ENCODE measurements around the gene DPYSL4.

DPYSL4 gene

GRCh38 chr10:132162590-132163277, 24.0 kb upstream of the DPYSL4 start:
- DNase-seq = no peak

DNA sequence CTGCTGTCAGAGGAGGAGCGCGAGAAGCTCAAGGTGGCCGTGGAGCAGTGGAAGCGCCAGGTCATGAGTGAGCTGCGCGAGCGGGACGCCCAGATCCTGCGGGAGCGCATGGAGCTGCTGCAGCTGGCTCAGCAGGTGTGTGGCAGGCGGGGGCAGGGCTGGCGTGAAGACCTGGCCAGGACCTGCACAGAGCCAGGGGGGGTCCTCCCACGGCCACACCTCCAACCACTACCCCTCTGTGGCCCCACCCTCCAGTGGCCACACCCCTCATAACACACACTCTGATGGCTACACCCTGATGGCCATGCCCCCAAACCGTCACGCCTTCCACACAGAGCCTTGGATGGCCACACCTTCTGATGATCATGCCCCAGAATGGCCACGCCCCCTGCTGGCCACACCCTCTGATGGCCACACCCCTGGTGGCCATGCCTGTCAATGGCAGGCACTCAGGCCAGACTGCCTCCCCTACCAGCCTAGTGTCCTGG, 23.4 kb upstream of the DPYSL4 start:
- DNase-seq = peak in 2 of 56 donors; percentile 37 to 51

DNA sequence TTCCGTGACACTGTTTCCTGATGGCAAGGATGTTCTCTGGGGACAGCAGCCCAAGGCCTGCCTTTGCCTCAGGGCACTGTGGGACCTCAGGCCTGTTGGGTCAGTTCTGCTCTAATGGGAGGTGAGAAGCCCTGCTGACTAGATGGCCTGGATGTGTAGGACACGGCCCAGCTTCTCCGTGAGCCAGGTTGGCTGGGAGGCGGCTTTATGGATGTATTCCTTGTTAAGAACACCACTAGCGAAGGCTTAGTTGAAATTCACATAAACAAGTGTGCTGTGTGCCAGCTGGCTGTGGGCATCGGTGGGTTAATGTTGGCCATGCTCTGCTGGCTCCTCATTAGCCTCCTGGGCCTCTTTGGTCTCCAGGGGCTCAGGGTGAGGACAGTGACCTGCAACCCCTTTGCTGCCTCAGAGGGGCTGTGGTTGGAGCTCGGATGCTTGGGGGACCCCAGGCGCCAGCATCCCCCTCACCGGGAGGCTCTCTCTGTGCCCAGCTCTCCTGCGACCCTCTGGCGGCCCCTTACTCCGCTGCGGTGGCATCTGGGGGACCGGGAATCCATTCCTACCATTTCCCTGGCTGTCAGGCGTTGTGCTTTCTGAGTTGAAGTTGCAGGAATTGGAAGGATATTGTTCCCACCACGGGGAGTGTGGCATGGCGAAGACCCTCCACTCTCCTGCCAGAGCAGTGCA, 22.8 kb upstream of the DPYSL4 start:
- DNase-seq = no peak

- no peak for DNase-seq
These were observed 21.9 kb upstream of the DPYSL4 start for GRCh38 chr10:132164761-132165278.

GRCh38 chr10:132165416-132165980, 21.2 kb upstream of the DPYSL4 start:
- no peak for DNase-seq

DNA sequence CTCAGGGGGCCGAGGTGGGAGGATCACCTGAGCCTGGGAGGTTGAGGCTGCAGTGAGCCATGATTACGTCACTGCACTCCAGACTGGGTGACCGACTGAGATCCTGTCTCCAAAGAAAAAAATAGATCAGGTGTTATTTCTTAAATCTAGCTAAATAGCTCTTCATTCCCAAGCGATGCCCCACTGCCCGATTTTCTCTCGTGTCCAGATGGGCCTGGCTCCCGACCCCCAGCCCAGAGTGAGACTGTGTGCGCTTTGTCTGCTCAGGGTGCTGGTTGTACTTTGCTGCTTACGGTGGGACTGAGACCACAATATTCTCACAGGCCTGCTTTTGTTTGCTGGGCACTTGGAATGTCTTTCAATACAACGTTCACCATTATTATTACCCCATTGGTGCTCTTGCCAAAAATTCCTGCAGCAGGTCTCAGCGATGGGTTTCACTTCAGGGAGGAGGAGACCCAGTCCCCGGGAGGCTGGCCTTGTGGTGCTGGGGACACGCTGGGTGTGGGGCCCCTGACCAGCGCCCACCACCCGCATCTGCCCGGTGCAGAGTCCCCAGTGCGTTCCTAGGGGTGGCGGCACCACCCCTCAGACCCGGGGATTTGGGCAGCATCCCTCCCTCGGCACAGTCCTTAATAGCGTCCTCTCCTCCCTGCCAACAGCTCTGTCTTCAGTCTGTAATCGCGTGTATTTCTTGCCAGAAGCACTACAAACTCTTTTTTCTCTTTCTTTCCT, 20.4 kb upstream of the DPYSL4 start:
- DNase-seq = no peak

- no peak for DNase-seq
These were observed 19.6 kb upstream of the DPYSL4 start for GRCh38 chr10:132167041-132167674.

GRCh38 chr10:132167976-132168375, 18.8 kb upstream of the DPYSL4 start:
- no peak for DNase-seq

DNA sequence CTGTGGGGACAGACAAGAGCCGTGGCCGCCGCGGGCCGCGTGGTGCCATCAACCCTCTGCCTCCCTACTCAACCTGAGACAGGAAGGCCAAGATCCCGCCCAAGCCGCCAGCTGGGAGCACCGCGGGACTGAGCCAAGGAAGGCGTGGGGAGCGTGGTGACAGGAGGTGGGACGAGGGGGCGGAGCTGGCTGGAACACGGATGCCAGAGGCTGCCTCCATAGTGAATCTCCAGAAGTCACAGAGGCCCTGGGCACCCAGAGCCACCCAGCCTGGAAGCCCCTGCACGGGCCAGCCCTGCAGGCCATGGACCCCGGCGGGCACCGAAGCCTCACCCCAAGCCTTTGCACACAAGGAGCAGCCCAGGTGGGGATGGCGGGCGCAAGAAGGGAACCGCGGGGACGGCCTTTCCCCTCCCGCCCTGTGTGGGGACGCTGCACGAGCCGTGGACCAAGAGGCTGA, 18.1 kb upstream of the DPYSL4 start:
- DNase-seq = no peak

DNA sequence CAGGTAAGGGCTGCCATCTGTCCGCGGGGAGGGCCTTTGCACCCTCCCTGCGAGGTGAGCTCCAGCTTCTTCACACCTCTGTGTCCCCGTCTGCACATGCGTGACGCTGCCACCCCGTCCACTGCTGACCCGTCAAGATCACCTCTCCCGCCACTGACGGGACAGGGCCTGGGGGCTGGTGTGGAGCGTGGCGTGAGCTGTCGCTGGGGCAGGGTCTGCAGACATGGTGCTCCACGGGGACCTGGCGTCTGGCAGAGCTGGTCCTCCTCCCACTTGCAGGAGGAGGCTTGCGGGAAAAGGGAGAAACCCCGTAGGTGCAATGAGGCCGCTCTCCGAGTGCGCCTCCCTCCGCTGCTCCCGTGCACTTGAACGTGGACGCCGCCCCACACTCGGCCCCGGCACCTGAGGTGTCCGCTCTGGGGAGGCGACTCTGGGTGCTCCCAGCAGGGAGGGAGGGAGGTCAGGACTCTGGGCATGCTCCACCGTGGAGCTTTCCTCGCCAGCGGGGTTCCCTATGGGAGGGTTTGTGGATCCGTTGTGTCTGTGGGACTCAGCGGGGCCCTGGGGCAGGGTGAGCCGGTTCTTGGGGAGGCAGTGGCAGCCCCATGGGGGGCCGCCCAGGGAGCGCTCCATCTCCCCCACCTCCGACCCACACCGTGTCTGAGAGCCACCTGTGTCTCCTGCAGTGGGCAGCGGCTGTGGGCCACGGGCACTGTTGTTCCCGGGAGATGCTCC, 17.6 kb upstream of the DPYSL4 start:
- DNase-seq = no peak

DNA sequence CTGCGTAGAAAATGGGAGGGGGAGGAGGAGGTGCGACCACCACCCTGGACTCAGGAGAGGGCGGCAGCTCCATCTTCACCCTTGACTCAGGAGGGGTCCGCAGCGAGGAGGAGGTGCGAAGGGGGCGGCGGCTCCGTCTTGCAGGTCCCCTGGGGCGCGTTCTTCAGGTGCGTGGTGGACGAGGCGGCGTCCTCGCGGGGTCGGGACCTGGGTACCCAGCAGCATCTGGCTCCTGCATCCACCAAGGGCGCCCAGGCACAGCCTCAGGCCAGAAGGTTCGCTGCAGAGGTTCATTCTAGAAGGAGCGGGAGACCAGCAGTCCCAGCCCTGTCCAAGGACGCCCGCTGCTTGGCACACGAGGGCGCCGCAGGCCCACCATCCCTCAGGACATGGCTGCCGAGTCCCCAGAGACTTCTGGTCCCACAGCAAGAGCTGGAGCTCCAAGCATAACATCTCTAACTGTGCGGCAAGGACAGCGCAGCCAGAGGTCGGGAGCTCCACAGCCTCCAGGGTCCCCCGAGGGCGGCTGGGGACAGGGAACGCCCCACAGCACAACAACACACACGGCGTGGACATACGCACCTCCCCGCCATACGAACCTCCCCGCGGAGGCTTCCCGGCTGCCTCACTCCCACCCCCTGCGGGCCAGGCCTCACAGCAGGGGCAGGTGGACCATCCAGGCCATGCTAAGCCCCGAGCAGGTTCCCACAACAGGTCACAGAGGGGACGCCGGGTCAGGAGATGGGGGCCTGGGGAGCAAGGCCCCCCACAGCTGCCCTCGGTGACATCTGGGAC, 16.8 kb upstream of the DPYSL4 start:
- DNase-seq = no peak

GRCh38 chr10:132170561-132171361, 16.0 kb upstream of the DPYSL4 start:
- peak in 19 of 56 donors; percentile 23 to 75 (median 49) for DNase-seq

DNA sequence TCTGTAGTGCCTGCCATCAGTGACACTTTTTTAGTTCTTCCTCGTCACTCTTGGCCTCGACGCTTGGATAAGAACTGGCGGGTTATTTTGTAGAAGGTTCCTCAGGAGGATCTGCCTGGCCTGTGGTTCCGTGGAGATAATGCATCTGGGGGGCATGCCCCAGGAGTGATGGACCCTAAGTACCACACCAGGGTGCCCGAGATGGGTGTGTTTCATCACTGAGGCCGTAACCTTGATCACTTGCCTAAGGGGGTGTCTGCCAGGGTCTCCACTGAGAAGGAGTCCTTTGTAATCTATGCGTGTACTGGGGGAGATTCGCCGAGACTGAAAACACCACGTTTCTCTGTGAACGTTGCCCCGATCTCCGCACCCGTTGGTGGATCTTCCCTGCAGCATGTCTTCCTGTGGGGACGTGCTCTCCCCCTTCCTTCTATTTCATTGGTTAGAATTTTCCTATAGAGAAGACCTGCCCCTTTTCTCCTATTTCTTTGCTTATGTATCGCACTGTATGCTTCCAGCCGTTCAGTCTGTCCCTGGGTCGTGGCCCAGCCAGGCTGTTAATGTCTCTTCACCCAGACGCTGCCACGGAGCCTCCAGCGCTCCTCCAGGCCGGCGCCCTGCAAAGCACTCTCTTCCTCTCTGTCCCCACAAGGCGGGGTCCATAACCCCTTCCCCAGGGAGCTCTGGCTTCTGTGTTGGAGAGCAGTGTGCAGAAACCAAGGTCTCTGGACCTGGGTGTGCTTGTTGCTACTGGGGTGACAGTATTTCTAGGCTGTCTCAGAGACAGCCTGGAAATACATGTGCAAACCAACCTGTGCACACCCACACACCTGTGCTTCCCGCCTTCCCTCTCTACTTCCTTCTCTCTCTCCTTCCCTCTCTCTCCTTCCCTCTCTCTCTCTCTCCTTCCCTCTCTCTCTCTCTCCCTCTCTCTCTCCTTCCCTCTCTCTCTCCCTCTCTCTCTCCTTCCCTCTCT, 14.4 kb upstream of the DPYSL4 start:
- DNase-seq = no peak

DNA sequence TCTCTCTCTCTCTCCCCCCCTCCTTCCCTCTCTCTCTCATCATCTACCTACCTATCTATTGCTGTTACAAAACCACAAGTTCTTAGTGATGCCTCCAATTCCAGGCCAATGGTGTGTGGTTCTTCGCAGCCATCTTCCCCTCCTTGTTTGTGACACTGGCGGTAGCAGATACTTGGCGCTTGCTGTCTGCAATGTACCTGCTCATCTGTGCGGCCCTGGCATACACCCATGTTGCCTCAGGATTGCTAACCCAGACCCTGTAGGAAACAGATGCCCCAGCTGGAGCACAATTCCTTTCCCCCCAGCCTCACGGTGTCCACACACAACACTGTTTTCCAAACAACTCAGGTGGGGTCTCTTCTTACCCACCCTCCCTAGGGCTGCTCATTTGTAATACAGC, 13.6 kb upstream of the DPYSL4 start:
- no peak for DNase-seq

DNA sequence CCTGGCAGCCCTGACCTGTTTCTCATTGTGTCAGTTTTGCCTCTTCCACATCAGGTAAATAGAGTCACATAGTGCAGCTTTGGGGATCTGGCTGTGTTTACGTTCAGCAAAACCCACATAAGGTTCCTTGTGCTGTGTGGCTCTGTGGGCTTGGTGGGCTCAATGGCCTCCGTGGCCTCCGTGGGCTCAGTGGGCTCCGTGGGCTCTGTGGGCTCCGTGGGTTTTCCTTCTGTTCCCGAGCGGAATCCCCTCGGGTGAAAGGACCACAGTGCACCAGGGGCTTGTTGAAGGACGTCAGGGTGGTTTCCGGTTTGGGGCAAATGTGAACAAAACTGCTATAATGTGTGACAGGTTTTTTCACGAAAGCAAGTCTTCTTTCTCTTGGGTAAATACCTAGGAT, 12.5 kb upstream of the DPYSL4 start:
- DNase-seq = no peak

GRCh38 chr10:132175408-132175807, 11.3 kb upstream of the DPYSL4 start:
- no peak for DNase-seq

- peak in 44 of 56 donors; percentile 19 to 81 (median 60) for DNase-seq
These were observed 10.7 kb upstream of the DPYSL4 start for GRCh38 chr10:132175907-132176581.

All from nucleus accumbens (tissue), 56 donors.